C4-2B (cell line): Measurements from ENCODE around the gene SCRT2.

Experiments used
- H3K27ac ChIP-seq: fragments of 450-650 bp; 2 replicates; pipeline ENCODE4 v1.5.1; 2017
- CTCF ChIP-seq: fragments of 450-650 bp; conservative IDR thresholded peaks from 2 replicates; pipeline ENCODE4 v1.5.1; 2017; ENCODE audit warnings: mild to moderate bottlenecking
- ZFX ChIP-seq: fragments of 450-650 bp; IDR thresholded peaks from 2 replicates; pipeline ENCODE4 v1.6.1; 2017

The SCRT2 gene

GRCh38 chr20:689947-690346, 14.3 kb upstream of the SCRT2 start:
- no peak overlapping the region for H3K27ac ChIP-seq
- TF ChIP-seq ZFX, result no peak
- no peak for TF ChIP-seq CTCF

GRCh38 chr20:689348-689747, 13.7 kb upstream of the SCRT2 start:
- H3K27ac ChIP-seq, result no peak overlapping the region
- TF ChIP-seq CTCF, result no peak
- no peak for TF ChIP-seq ZFX

- TF ChIP-seq CTCF (no peak), ZFX (no peak)
- H3K27ac ChIP-seq, result no peak overlapping the region
These were observed 13.2 kb upstream of the SCRT2 start for GRCh38 chr20:688809-689212.

GRCh38 chr20:687468-688203, 12.0 kb upstream of the SCRT2 start:
- TF ChIP-seq CTCF (no peak), ZFX (no peak)
- H3K27ac ChIP-seq, result no peak overlapping the region

- TF ChIP-seq ZFX, result no peak
- TF ChIP-seq CTCF, result no peak
- H3K27ac ChIP-seq, result no peak overlapping the region
These were observed 9.2 kb upstream of the SCRT2 start for GRCh38 chr20:684676-685319.

GRCh38 chr20:682123-682522, 6.5 kb upstream of the SCRT2 start:
- H3K27ac ChIP-seq, result no peak overlapping the region
- TF ChIP-seq CTCF (no peak), ZFX (no peak)

GRCh38 chr20:680638-681187, 5.1 kb upstream of the SCRT2 start:
- TF ChIP-seq CTCF (no peak), ZFX (no peak)
- no peak overlapping the region for H3K27ac ChIP-seq
